ENCODE results near the gene BNC2.
A peak's percentile ranks its signal among the peaks of the same experiment; 100 is the strongest.

The BNC2 gene

GRCh38 chr9:16410601-16411280, 459.7 kb downstream of the BNC2 start:
- peak; percentile 53 for DNase-seq

GRCh38 chr9:16407617-16408016, 462.9 kb downstream of the BNC2 start:
- DNase-seq, result no peak

- no peak for DNase-seq
Observed at GRCh38 chr9:16406526-16407225, 463.8 kb downstream of the BNC2 start.

GRCh38 chr9:16405421-16405820, 465.0 kb downstream of the BNC2 start:
- DNase-seq, result no peak

GRCh38 chr9:16401701-16402100, 468.8 kb downstream of the BNC2 start:
- DNase-seq, result no peak

- DNase-seq, result no peak
Observed at GRCh38 chr9:16398691-16399090, 471.8 kb downstream of the BNC2 start.

GRCh38 chr9:16396389-16396788, 474.1 kb downstream of the BNC2 start:
- no peak for DNase-seq

GRCh38 chr9:16391369-16391768, 479.1 kb downstream of the BNC2 start:
- DNase-seq, result no peak

GRCh38 chr9:16387382-16387781, 483.1 kb downstream of the BNC2 start:
- no peak for DNase-seq

GRCh38 chr9:16386827-16387077, 483.7 kb downstream of the BNC2 start:
- no peak for DNase-seq

- peak; percentile 76 for DNase-seq
Observed at GRCh38 chr9:16386007-16386826, 484.3 kb downstream of the BNC2 start.

- DNase-seq, result peak; percentile 82
Observed at GRCh38 chr9:16385590-16385989, 484.9 kb downstream of the BNC2 start.

GRCh38 chr9:16384993-16385392, 485.5 kb downstream of the BNC2 start:
- no peak for DNase-seq

- no peak for DNase-seq
Observed at GRCh38 chr9:16377311-16377710, 493.2 kb downstream of the BNC2 start.

- DNase-seq, result no peak
Observed at GRCh38 chr9:16371306-16371705, 499.2 kb downstream of the BNC2 start.

- no peak for DNase-seq
Observed at GRCh38 chr9:16370647-16371046, 499.8 kb downstream of the BNC2 start.

GRCh38 chr9:16369427-16369826, 501.0 kb downstream of the BNC2 start:
- DNase-seq, result no peak

- DNase-seq, result peak; percentile 58
Observed at GRCh38 chr9:16368237-16369087, 502.0 kb downstream of the BNC2 start.

- peak; percentile 79 for DNase-seq
Observed at GRCh38 chr9:16367605-16368231, 502.8 kb downstream of the BNC2 start.

- DNase-seq, result no peak
Observed at GRCh38 chr9:16364347-16364746, 506.1 kb downstream of the BNC2 start.

- no peak for DNase-seq
Observed at GRCh38 chr9:16363916-16364315, 506.6 kb downstream of the BNC2 start.

GRCh38 chr9:16363073-16363781, 507.2 kb downstream of the BNC2 start:
- no peak for DNase-seq
